Peyer's patch (tissue), 4 donors: ENCODE data around the gene SORBS1. TPM values are rescaled to one million over a fixed set of nuclear protein-coding genes. Genes with fewer than 3 reads are reported as not detected.
A peak's percentile ranks its signal among the peaks of the same experiment; 100 is the strongest.

ENCODE experiments used
- DNase-seq, 3 donors: peaks; one replicate each; pipeline ENCODE4 v3.0.0-alpha.2; 2017 to 2019
- H3K27ac ChIP-seq, 4 donors: fragments of 200-600 bp; sonication (generic); one replicate each; pipeline ENCODE4 v1.5.1; 2016 to 2019
- H3K27me3 ChIP-seq, 2 donors: fragments of 200-600 bp; sonication (generic); one replicate each; pipeline ENCODE4 v1.5.1; 2019
- H3K36me3 ChIP-seq, 3 donors: fragments of 200-600 bp; sonication (generic); one replicate each; pipeline ENCODE4 v1.5.1; 2016 to 2019
- H3K4me1 ChIP-seq, 4 donors: fragments of 200-600 bp; sonication (generic); one replicate each; pipeline ENCODE4 v1.5.1; 2016 to 2019
- H3K4me3 ChIP-seq, 4 donors: fragments of 200-600 bp; sonication (generic); 1 replicate in 3 of 4; 2 replicates in 1 of 4; pipeline ENCODE4 v1.5.1; 2016 to 2019; ENCODE audit warnings: mild to moderate bottlenecking in 1 of 4
- H3K9me3 ChIP-seq, 4 donors: fragments of 200-600 bp; sonication (generic); one replicate each; pipeline ENCODE4 v1.5.1; 2016 to 2019; ENCODE audit warnings: mild to moderate bottlenecking in 1 of 4
- POLR2A ChIP-seq, 2 donors: fragments of 450-650 bp; IDR thresholded peaks; one replicate each; pipeline ENCODE4 v1.5.1; 2017; ENCODE audit warnings: antibody characterized with exemption in 2 of 2, mild to moderate bottlenecking in 2 of 2, moderate library complexity in 2 of 2
- total RNA-seq, 4 donors: library from RNA; depleted of rRNA; stranded (reverse); fragments of >200 nt; gene quantifications; one replicate each; pipeline ENCODE4 v1.1.0, GENCODE V29; 2016
- TF ChIP-seq, protein P1 (sequence below), 6 experiments: fragments of 450-650 bp in 4 of 6; fragments of 200-600 bp in 2 of 6; sonication (generic) in 1 of 6; IDR thresholded peaks; one replicate each; pipeline ENCODE4 v1.5.1; 2017 to 2019; ENCODE audit warnings: antibody characterized with exemption in 6 of 6, mild to moderate bottlenecking in 3 of 6, moderate library complexity in 1 of 6

The SORBS1 gene
- total RNA-seq, 4 donors from 2014 or later: 34.3 to 57.1 (median 48.7) TPM

GRCh38 chr10:95403700-95404461 is 157.3 kb downstream of the SORBS1 start:
- H3K9me3 ChIP-seq: no peaks in the 10 kb centered on the region
- H3K27ac ChIP-seq: no peak overlapping the region
- H3K4me1 ChIP-seq: peaks cover 0 to 18% (median 0%) of the 10 kb centered on the region in 4 donors
- H3K4me3 ChIP-seq: no peak overlapping the region
- H3K27me3 ChIP-seq: no peaks in the 10 kb centered on the region
- TF ChIP-seq, protein P1, sequence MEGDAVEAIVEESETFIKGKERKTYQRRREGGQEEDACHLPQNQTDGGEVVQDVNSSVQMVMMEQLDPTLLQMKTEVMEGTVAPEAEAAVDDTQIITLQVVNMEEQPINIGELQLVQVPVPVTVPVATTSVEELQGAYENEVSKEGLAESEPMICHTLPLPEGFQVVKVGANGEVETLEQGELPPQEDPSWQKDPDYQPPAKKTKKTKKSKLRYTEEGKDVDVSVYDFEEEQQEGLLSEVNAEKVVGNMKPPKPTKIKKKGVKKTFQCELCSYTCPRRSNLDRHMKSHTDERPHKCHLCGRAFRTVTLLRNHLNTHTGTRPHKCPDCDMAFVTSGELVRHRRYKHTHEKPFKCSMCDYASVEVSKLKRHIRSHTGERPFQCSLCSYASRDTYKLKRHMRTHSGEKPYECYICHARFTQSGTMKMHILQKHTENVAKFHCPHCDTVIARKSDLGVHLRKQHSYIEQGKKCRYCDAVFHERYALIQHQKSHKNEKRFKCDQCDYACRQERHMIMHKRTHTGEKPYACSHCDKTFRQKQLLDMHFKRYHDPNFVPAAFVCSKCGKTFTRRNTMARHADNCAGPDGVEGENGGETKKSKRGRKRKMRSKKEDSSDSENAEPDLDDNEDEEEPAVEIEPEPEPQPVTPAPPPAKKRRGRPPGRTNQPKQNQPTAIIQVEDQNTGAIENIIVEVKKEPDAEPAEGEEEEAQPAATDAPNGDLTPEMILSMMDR (IDR thresholded peaks at IDR 0.05): no peak
- no peak for TF ChIP-seq POLR2A (IDR thresholded peaks at IDR 0.05)
- no peak for DNase-seq
- H3K36me3 ChIP-seq: peaks cover 0 to 2% (median 0%) of the 10 kb centered on the region in 3 donors

DNA sequence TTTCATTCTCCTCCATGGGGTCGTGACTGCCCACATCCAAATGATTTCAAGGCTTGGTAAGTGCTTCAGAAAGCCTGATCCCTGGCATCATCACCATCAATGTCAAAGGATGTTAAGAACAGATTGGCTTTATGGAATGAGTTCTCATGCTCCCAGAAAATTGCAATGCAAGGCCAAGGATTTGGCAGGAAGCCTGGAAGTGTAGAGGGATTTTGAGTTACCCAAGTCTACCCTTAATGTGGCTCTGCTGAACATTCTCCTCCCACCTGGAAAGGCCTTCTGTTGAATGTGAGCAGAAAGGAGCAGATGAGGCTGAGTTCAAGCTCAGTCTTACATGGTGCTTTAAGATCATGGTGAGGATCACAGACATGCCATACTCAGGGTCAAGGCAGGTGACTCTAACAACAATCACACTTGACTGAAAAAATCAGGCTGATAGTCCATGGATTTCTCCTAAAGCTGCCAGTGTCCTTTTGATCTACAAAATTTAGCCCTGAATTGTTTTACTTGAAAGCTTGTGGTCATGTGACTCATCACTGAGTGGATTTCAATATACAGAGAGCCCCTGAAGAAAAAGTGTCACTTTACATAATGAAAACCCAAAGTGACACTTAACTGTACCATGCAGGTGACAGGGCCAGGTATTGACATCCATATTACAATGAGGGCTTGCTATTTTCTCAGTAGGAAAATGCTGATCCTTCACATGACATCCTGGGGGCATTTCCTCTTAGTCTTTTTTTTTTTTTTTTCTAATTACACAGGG is 159.3 kb downstream of the SORBS1 start:
- TF ChIP-seq POLR2A (IDR thresholded peaks at IDR 0.05): no peak
- TF ChIP-seq, protein P1 (IDR thresholded peaks at IDR 0.05): no peak
- no peak overlapping the region for H3K4me3 ChIP-seq
- peaks cover 0 to 12% (median 0%) of the 10 kb centered on the region in 3 donors for H3K36me3 ChIP-seq
- H3K4me1 ChIP-seq: peaks cover 0 to 11% (median 0%) of the 10 kb centered on the region in 4 donors
- DNase-seq: no peak
- H3K27me3 ChIP-seq: no peaks in the 10 kb centered on the region
- H3K27ac ChIP-seq: no peak overlapping the region
- no peaks in the 10 kb centered on the region for H3K9me3 ChIP-seq

DNA sequence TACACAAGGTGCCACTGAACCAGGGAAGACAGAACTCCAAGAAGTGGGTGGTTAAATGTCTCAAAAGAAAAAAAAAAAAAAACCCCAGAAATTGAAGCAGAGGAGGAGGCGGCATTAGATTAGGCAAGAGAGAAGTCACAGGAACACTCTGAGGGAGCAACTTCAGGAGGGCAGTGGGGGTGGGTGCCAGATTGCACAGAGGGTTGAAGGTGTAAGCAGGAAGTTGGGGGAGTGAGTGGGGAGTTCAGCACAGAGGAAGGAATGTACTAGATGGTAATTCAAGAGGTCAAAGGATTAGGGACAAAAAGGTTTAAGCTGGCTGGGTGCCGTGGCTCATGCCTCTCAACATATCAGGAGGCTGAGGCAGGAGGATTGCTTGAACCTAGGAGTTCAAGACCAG is 160.4 kb downstream of the SORBS1 start:
- no peak overlapping the region for H3K27ac ChIP-seq
- peaks cover 0 to 4% (median 0%) of the 10 kb centered on the region in 4 donors for H3K4me1 ChIP-seq

DNA sequence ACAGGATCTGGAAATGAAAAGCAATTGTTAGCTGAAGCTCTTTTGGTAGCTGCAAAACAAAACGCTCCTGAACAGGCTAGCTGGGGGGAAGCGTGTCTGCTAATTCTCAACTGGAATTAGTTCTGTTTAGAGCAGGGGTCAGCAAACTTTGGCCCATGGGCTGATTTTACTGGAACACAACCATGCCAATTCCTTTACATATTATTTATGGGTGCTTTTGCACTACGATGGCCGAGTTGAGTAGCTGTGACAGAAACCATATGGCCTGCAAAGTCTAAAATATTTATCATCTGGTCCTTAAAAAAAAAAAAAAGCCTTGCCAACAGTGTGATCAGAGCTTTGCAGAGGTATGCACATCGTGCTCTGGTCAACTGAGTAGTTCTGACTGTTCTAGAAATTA is 162.0 kb downstream of the SORBS1 start:
- Histone ChIP-seq H3K4me1 (no peaks in the 10 kb centered on the region), H3K4me3 (no peak overlapping the region), H3K36me3 (peaks cover 0 to 24% (median 0%) of the 10 kb centered on the region in 3 donors), H3K9me3 (no peaks in the 10 kb centered on the region), H3K27me3 (no peaks in the 10 kb centered on the region), H3K27ac (peak overlapping the region in 1 of 4 donors; percentile 38)
- no peak for DNase-seq
- no peak for TF ChIP-seq POLR2A (IDR thresholded peaks at IDR 0.05)
- TF ChIP-seq, protein P1 (IDR thresholded peaks at IDR 0.05): no peak

More for the DNA sequence above, 160.4 kb downstream of the SORBS1 start:
- H3K36me3 ChIP-seq: peaks cover 0 to 23% (median 0%) of the 10 kb centered on the region in 3 donors
- no peaks in the 10 kb centered on the region for H3K27me3 ChIP-seq
- no peak for DNase-seq
- TF ChIP-seq POLR2A (IDR thresholded peaks at IDR 0.05): no peak
- TF ChIP-seq, protein P1 (IDR thresholded peaks at IDR 0.05): no peak
- no peaks in the 10 kb centered on the region for H3K9me3 ChIP-seq
- H3K4me3 ChIP-seq: no peak overlapping the region

GRCh38 chr10:95397747-95398146 is 163.4 kb downstream of the SORBS1 start:
- H3K9me3 ChIP-seq: no peaks in the 10 kb centered on the region
- H3K4me1 ChIP-seq: peaks cover 0 to under 1% (median 0%) of the 10 kb centered on the region in 4 donors
- TF ChIP-seq, protein P1 (IDR thresholded peaks at IDR 0.05): no peak
- no peak for TF ChIP-seq POLR2A (IDR thresholded peaks at IDR 0.05)
- DNase-seq: no peak
- H3K4me3 ChIP-seq: no peak overlapping the region
- peaks cover 0 to 24% (median 0%) of the 10 kb centered on the region in 3 donors for H3K36me3 ChIP-seq
- H3K27me3 ChIP-seq: no peaks in the 10 kb centered on the region
- no peak overlapping the region for H3K27ac ChIP-seq
